ENCODE data around the gene PEX14.

The PEX14 gene

GRCh38 chr1:10661453-10661852 is 186.7 kb downstream of the PEX14 start:
- ATAC-seq = no peak
- TF ChIP-seq POU6F1 (CRISPR knock-in tag; IDR thresholded peaks at IDR 0.05; ENCODE audit: borderline replicate concordance, low read depth) (no peak), PATZ1 (CRISPR knock-in tag; IDR thresholded peaks at IDR 0.05; ENCODE audit: borderline replicate concordance) (no peak), SNAI2 (CRISPR knock-in tag; IDR thresholded peaks at IDR 0.05) (no peak), RARB (CRISPR knock-in tag; IDR thresholded peaks at IDR 0.05) (no peak), ZNF70 (CRISPR knock-in tag; IDR thresholded peaks at IDR 0.05) (no peak), TCF4 (CRISPR knock-in tag; IDR thresholded peaks at IDR 0.05; ENCODE audit: borderline replicate concordance) (no peak), ZNF565 (CRISPR knock-in tag; conservative IDR thresholded peaks at IDR 0.05; ENCODE audit: low read depth) (no peak), CREB5 (CRISPR knock-in tag; IDR thresholded peaks at IDR 0.05; ENCODE audit: low read depth) (no peak), ZFP30 (CRISPR knock-in tag; IDR thresholded peaks at IDR 0.05) (no peak), TOX (CRISPR knock-in tag; IDR thresholded peaks at IDR 0.05; ENCODE audit: borderline replicate concordance) (no peak), ZFP3 (CRISPR knock-in tag; IDR thresholded peaks at IDR 0.05) (no peak), ISL1 (CRISPR knock-in tag; IDR thresholded peaks at IDR 0.05) (no peak), CSRNP3 (CRISPR knock-in tag; IDR thresholded peaks at IDR 0.05) (no peak), ESRRG (CRISPR knock-in tag; IDR thresholded peaks at IDR 0.05) (no peak), GLIS3 (CRISPR knock-in tag; IDR thresholded peaks at IDR 0.05) (no peak), BACH2 (CRISPR knock-in tag; IDR thresholded peaks at IDR 0.05; ENCODE audit: borderline replicate concordance) (no peak), TSHZ2 (CRISPR knock-in tag; IDR thresholded peaks at IDR 0.05) (no peak), PPARA (CRISPR knock-in tag; IDR thresholded peaks at IDR 0.05; ENCODE audit: borderline replicate concordance) (no peak), ZNF8 (CRISPR knock-in tag; IDR thresholded peaks at IDR 0.05) (no peak)

- TF ChIP-seq ZC3H10 (CRISPR knock-in tag; IDR thresholded peaks at IDR 0.05) (no peak), ESRRG (CRISPR knock-in tag; IDR thresholded peaks at IDR 0.05) (no peak), TCF4 (CRISPR knock-in tag; IDR thresholded peaks at IDR 0.05; ENCODE audit: borderline replicate concordance) (no peak)
- no peak for ATAC-seq
Measured at GRCh38 chr1:10662090-10662688, 187.4 kb downstream of the PEX14 start.

GRCh38 chr1:10662824-10663677 is 188.3 kb downstream of the PEX14 start:
- ATAC-seq = no peak
- no peak for TF ChIP-seq PPARA (CRISPR knock-in tag; IDR thresholded peaks at IDR 0.05; ENCODE audit: borderline replicate concordance)
- TF ChIP-seq TOX (CRISPR knock-in tag; IDR thresholded peaks at IDR 0.05; ENCODE audit: borderline replicate concordance) = no peak
- no peak for TF ChIP-seq POU6F1 (CRISPR knock-in tag; IDR thresholded peaks at IDR 0.05; ENCODE audit: borderline replicate concordance, low read depth)
- TF ChIP-seq ESRRG (CRISPR knock-in tag; IDR thresholded peaks at IDR 0.05) = no peak
- TF ChIP-seq RARB (CRISPR knock-in tag; IDR thresholded peaks at IDR 0.05) = no peak
- no peak for TF ChIP-seq PATZ1 (CRISPR knock-in tag; IDR thresholded peaks at IDR 0.05; ENCODE audit: borderline replicate concordance)

Data from SK-N-SH treated with all-trans-retinoic acid at 6 μM for 48 hours (cell line).